Body of pancreas (tissue), 4 donors: ENCODE data around the gene SLC29A1. TPM values are rescaled to one million over a fixed set of nuclear protein-coding genes. Genes with fewer than 3 reads are reported as not detected.

ENCODE experiments used
- ATAC-seq: fragments of 150-250 bp; one replicate; pipeline ENCODE4 v1.9.1; 2016
- DNase-seq, 4 donors: peaks; one replicate each; pipeline ENCODE4 v3.0.0-alpha.2; 2019
- H3K27ac ChIP-seq, 4 donors: fragments of 200-600 bp; sonication (generic); 1 replicate in 3 of 4; 2 replicates in 1 of 4; pipeline versions ENCODE4 v1.5.1 to v1.6.1; 2016 to 2019; ENCODE audit warnings: mild to moderate bottlenecking in 1 of 4, mixed read lengths in 1 of 4, moderate library complexity in 1 of 4
- H3K27me3 ChIP-seq, 2 donors: fragments of 200-600 bp; sonication (generic); one replicate each; pipeline ENCODE4 v1.6.0; 2016; ENCODE audit warnings: mild to moderate bottlenecking in 1 of 2
- H3K36me3 ChIP-seq, 2 donors: fragments of 200-600 bp; sonication (generic); replicated peaks in 1 of 2; 2 replicates each; pipeline ENCODE4 v1.5.1; 2016; ENCODE audit warnings: low read depth in 2 of 2; ENCODE audit not compliant: insufficient read depth in 1 of 2
- H3K4me1 ChIP-seq: fragments of 200-600 bp; sonication (generic); one replicate; pipeline ENCODE4 v1.6.0; 2016
- H3K4me3 ChIP-seq, 2 donors: fragments of 200-600 bp; sonication (generic); 1 replicate in 1 of 2; 2 replicates in 1 of 2; pipeline ENCODE4 v1.5.1; 2016 to 2019
- H3K9me3 ChIP-seq, 3 donors: fragments of 200-600 bp; sonication (generic); 1 replicate in 2 of 3; 2 replicates in 1 of 3; pipeline ENCODE4 v1.5.1; 2016
- POLR2A ChIP-seq, 3 donors: fragments of 450-650 bp; IDR thresholded peaks; one replicate each; pipeline ENCODE4 v1.6.1; 2016; ENCODE audit warnings: antibody characterized with exemption in 3 of 3, mild to moderate bottlenecking in 2 of 3
- WGBS, 2 donors: methylation state at CpG; one replicate each; pipeline ENCODE4 v1.1.5; 2017; 5-methylcytosine and 5-hydroxymethylcytosine counted together
- intact Hi-C: fragments of 100-400 bp; cut with DNase I; formaldehyde crosslinking; loops from one replicate; pipeline ENCODE4 v1.15.1; 2023
- total RNA-seq, 2 donors: library from RNA; depleted of rRNA; stranded (reverse); fragments of >200 nt; gene quantifications; one replicate each; pipeline ENCODE4 v1.1.0, GENCODE V29; 2016
- TF ChIP-seq, protein P1 (sequence below), 7 experiments: fragments of 450-650 bp in 4 of 7; fragments of 200-600 bp in 3 of 7; sonication (generic) in 3 of 7; IDR thresholded peaks; one replicate each; pipeline ENCODE4 v1.5.1; 2016 to 2019; ENCODE audit warnings: antibody characterized with exemption in 7 of 7

The SLC29A1 gene
- total RNA-seq, 2 donors from 2014 or later, result 44.8 to 90.3 TPM

DNA sequence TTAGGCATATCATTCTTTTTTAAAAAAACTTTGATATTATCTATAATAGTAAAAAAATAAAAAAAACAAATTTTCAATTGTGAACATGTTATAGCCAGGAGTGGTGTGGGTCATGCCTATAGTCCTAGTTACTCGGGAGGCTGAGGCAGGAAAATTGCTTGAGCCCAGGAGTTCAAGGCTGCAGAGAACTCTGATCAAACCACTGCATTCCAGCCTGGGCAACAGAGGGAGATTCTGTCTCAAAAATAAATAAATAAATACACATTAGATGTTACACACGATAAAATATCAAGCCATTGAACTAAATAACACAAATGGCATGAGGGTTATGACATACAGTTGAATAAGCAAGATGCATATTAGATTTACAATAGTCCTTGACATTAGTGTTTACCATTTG is 34.6 kb upstream of the SLC29A1 start:
- no peak for ATAC-seq
- intact Hi-C loops, result no loop called here
- TF ChIP-seq, protein P1, sequence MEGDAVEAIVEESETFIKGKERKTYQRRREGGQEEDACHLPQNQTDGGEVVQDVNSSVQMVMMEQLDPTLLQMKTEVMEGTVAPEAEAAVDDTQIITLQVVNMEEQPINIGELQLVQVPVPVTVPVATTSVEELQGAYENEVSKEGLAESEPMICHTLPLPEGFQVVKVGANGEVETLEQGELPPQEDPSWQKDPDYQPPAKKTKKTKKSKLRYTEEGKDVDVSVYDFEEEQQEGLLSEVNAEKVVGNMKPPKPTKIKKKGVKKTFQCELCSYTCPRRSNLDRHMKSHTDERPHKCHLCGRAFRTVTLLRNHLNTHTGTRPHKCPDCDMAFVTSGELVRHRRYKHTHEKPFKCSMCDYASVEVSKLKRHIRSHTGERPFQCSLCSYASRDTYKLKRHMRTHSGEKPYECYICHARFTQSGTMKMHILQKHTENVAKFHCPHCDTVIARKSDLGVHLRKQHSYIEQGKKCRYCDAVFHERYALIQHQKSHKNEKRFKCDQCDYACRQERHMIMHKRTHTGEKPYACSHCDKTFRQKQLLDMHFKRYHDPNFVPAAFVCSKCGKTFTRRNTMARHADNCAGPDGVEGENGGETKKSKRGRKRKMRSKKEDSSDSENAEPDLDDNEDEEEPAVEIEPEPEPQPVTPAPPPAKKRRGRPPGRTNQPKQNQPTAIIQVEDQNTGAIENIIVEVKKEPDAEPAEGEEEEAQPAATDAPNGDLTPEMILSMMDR (IDR thresholded peaks at IDR 0.05), result no peak
- no peak for TF ChIP-seq POLR2A (IDR thresholded peaks at IDR 0.05)
- no peaks in the 10 kb centered on the region for H3K4me1 ChIP-seq
- 47 to 65% methylated on average over 2 of the region's 2 CpGs for WGBS, 2 donors
- DNase-seq, result no peak
- H3K4me3 ChIP-seq, result no peak overlapping the region
- no peaks in the 10 kb centered on the region for H3K36me3 ChIP-seq
- no peaks in the 10 kb centered on the region for H3K9me3 ChIP-seq
- no peaks in the 10 kb centered on the region for H3K27me3 ChIP-seq
- no peak overlapping the region for H3K27ac ChIP-seq

DNA sequence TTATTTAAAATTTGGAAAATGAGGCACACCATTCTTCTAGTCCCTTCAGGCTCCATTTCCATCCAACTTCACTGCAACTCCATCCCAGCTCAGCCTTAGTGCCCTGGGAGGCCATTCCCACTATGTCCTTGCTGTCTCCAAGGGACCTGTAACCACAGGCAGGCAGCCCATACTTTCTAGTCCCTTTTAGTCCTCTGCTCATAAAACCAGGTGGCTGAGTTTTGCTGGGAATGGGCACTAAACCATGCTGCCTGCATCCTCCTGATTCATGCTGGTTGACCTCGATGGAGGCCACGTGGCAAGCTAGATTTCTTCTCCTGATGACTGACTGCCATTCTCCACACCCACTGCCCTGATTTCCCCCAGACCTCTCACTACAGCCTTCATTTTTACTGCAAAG is 34.1 kb upstream of the SLC29A1 start:
- ATAC-seq, result no peak

DNA sequence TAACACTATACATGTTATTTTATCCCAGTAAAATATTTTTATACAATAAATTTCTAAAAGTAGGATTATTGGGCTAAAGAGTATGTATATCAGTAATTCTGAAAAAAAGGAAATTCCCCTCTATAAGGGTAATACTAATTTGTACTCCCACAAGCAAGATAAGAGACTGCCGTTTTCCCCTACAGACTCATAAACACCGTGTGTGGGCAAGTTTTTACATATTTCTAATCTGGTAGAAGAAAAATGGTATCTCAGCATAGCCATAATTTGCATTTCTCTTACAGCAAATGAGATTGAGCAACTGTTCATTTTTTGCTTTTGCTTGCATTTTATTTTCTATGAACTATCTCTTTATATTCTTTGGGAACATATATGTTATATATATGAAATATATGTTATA is 32.7 kb upstream of the SLC29A1 start:
- intact Hi-C loops, result no loop called here
- Histone ChIP-seq H3K27ac (no peak overlapping the region), H3K4me1 (no peaks in the 10 kb centered on the region), H3K4me3 (no peak overlapping the region), H3K27me3 (no peaks in the 10 kb centered on the region), H3K36me3 (no peaks in the 10 kb centered on the region), H3K9me3 (no peaks in the 10 kb centered on the region)
- ATAC-seq, result no peak
- TF ChIP-seq, protein P1 (IDR thresholded peaks at IDR 0.05), result no peak
- TF ChIP-seq POLR2A (IDR thresholded peaks at IDR 0.05), result no peak
- no peak for DNase-seq
- WGBS, 2 donors, result 21 to 39% methylated on average over 2 of the region's 2 CpGs

More for the DNA sequence above, 34.1 kb upstream of the SLC29A1 start:
- Histone ChIP-seq H3K36me3 (no peaks in the 10 kb centered on the region), H3K27ac (no peak overlapping the region), H3K4me1 (no peaks in the 10 kb centered on the region), H3K27me3 (no peaks in the 10 kb centered on the region), H3K9me3 (no peaks in the 10 kb centered on the region), H3K4me3 (no peak overlapping the region)
- no peak for TF ChIP-seq POLR2A (IDR thresholded peaks at IDR 0.05)
- TF ChIP-seq, protein P1 (IDR thresholded peaks at IDR 0.05), result no peak
- DNase-seq, result no peak
- 62 to 63% methylated on average over 2 of the region's 2 CpGs for WGBS, 2 donors
- intact Hi-C loops, result no loop called here

DNA sequence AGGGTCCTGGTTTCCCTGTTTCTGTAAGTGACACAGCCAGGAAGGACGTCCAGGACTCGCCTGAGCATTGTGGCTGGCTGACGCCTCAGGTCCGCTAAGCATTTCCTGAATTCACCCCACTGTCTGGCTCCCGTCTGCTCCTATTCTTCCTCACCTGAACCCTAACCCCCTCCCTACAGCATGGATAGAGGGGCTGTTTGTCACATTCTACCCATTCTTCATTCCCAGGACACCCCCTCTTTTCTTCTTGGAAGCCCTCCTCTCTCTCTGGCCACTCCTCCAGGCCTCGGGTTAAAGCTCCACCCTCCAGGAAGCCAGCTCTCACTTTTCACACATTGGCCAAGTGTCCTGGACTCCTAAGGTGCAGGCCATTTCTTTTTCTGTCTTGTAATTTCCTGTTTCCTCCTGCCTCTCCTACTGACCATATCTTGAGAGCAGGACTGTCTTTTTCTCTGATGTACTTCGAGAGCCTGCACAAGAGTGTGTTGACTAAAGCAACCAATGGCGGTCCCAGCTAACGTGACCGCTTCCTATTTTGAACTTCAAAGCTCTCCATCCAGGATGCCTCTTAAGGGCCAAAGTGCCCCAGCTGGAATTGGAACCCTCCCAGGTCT is 30.9 kb upstream of the SLC29A1 start:
- H3K4me1 ChIP-seq, result no peaks in the 10 kb centered on the region
- no peak for TF ChIP-seq POLR2A (IDR thresholded peaks at IDR 0.05)
- TF ChIP-seq, protein P1 (IDR thresholded peaks at IDR 0.05), result no peak
- H3K36me3 ChIP-seq, result no peaks in the 10 kb centered on the region
- peak overlapping the region in 1 of 4 donors; percentile 21 for H3K27ac ChIP-seq
- WGBS, 2 donors, result 56 to 73% methylated on average over 10 of the region's 10 CpGs
- intact Hi-C loops, result no loop called here
- H3K27me3 ChIP-seq, result no peaks in the 10 kb centered on the region
- DNase-seq, result no peak
- ATAC-seq, result peak; percentile 52
- no peak overlapping the region for H3K4me3 ChIP-seq
- H3K9me3 ChIP-seq, result no peaks in the 10 kb centered on the region

DNA sequence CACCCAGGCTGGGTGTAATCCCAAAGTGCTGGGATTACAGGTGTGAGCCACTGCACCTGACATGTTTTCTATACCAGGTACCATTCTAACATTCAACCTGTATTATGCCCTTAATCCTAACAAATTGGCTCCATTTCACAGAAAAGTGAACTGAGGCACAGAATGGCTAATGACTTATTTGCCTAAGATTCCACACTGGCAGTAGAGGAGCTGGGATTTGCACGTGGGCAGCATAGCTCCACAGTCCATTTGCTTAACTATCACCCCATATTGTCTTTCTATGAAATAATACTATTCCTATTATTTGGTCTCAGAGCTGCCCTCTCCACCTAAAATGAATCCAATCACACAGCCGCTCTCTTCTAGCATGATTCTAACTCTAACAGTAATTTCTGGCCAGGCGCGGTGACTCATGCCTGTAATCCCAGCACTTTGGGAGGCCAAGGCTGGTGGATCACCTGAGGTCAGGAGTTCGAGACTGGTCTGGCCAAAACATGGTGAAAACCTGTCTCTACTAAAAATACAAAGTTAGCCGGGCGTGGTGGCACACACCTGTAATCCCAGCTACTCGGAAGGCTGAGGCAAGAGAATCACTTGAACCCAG is 30.0 kb upstream of the SLC29A1 start:
- Histone ChIP-seq H3K9me3 (no peaks in the 10 kb centered on the region), H3K36me3 (no peaks in the 10 kb centered on the region), H3K27ac (no peak overlapping the region), H3K4me1 (no peaks in the 10 kb centered on the region), H3K4me3 (no peak overlapping the region), H3K27me3 (no peaks in the 10 kb centered on the region)
- no peak for TF ChIP-seq POLR2A (IDR thresholded peaks at IDR 0.05)
- TF ChIP-seq, protein P1 (IDR thresholded peaks at IDR 0.05), result no peak
- 86 to 92% methylated on average over 8 of the region's 8 CpGs for WGBS, 2 donors
- intact Hi-C loops, result no loop called here
- ATAC-seq (no peak), DNase-seq (no peak)
